ENCODE data around the gene C11orf16.
"Not testable (repeated sequence)": the region's sequence is repeated elsewhere in the genome, so short reads cannot be mapped to it uniquely, and the experiment has no call there.

The C11orf16 gene

GRCh38 chr11:8932564-8933180 lies at the start of gene C11orf16:
Gene C11orf16, minus strand, starts transcription at chr11:8932947. Its CDS starts 639 bp downstream, at chr11:8932308.
- no peak for DNase-seq (ENCODE audit: low spot score)

DNA sequence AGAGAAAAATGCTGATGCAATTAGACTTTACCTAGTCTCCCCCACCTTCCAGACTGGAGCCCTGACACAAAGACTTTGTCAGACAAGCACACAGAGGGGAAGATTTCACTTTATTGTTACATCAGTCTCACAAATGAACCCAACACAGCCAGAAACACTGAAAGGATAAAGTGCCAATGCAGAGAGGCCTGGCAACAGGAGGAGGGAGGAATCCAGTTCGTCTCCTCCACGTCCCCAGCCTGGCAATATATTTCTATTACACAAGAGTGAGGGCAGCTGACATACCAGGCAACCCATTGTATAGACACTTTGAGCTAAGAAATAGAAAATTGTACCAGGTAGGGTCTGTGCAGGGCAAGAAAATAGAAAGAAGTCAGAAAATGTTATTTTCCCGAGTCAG lies 47.7 kb upstream of the C11orf16 start:
- no peak for DNase-seq (ENCODE audit: low spot score)

DNA sequence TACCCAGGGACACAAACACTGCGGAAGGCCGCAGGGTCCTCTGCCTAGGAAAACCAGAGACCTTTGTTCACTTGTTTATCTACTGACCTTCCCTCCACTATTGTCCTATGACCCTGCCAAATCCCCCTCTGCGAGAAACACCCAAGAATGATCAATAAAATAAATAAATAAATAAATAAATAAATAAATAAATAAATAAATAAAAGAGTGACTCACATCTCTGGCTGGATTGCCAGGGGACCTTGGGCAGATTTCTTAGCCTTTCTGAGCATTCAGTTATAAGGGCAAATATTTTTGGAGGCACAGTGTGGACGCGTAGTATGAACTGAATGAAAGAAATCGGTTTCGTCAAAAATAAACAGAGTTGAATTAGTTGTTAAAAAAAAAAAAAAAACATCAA lies 46.6 kb upstream of the C11orf16 start:
- not testable (repeated sequence) for DNase-seq (ENCODE audit: low spot score)

DNA sequence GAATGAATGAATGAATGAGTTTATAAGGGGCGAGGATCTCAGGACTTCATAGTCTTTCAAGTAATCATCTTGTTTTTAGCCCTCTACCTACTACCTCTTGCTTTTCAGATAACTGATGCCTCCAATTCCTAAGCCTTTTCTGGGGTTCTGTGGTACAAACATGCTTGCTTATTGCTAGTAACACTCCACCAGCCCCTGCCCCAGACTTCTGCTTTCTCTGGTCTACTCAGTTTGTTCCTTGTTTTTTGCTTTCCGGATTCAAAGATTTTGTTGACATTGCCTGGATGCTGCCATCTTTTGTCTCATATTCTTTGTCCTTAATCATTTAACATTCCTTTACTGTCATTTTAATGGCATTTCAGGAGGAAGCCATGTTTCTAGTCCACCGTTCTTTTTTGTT lies 40.4 kb upstream of the C11orf16 start:
- DNase-seq (ENCODE audit: low spot score): no peak

GRCh38 chr11:8971924-8972316 lies 39.2 kb upstream of the C11orf16 start:
- no peak for DNase-seq (ENCODE audit: low spot score)

- no peak for DNase-seq (ENCODE audit: low spot score)
Measured at GRCh38 chr11:8971196-8971923, 38.6 kb upstream of the C11orf16 start.

DNA sequence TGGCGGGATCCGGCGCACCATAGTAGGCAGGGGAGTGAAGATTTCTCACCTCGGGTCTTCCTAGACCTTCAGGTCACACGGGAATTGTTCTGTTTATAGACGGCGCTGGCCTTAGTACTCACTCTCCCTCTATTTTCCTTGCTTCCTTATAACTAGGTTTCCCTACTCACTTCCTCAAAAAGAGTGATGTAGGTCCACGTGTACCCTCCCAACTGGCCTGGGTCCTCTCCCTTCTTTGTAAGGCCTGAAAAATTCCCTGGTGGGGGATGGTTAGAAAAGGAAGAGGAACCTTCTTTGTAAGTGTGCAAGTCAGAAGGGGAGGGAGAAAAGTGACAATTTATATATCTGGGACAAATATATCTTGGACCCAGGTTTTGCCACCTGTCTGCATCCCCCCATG lies 34.4 kb upstream of the C11orf16 start:
- no peak for DNase-seq (ENCODE audit: low spot score)

- peak; percentile 95 for DNase-seq (ENCODE audit: low spot score)
Measured at GRCh38 chr11:8964324-8965320, 31.9 kb upstream of the C11orf16 start, which contains the start of gene TMEM9B. Gene TMEM9B, minus strand, starts transcription at chr11:8964442. Its CDS starts 129 bp downstream, at chr11:8964313.

GRCh38 chr11:8963569-8964323 lies 31.0 kb upstream of the C11orf16 start:
- peak; percentile 77 for DNase-seq (ENCODE audit: low spot score)

DNA sequence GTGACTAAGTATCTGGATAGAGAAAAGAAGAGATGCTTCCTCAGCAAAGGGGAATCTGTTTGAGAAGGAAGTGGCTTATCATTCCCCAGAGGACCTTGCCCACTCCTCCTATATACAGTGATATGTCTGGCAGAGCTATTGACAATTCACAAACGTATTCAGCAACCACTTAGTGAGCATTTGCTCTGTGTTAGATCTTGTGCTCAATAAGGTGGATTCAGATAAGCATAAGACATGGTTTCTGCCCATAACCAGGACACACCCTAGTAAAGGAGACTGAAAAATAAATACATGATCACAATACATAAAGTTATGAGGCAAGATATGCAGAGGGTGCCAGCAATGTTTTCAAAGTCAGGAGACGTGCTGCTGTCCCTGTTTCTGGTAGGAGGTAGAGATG lies 30.1 kb upstream of the C11orf16 start:
- no peak for DNase-seq (ENCODE audit: low spot score)

- no peak for DNase-seq (ENCODE audit: low spot score)
Measured at GRCh38 chr11:8961401-8961800, 28.7 kb upstream of the C11orf16 start.

- peak; percentile 88 for DNase-seq (ENCODE audit: low spot score)
Measured at GRCh38 chr11:8959546-8960166, 26.9 kb upstream of the C11orf16 start.

- no peak for DNase-seq (ENCODE audit: low spot score)
Measured at GRCh38 chr11:8956860-8957259, 24.1 kb upstream of the C11orf16 start.

DNA sequence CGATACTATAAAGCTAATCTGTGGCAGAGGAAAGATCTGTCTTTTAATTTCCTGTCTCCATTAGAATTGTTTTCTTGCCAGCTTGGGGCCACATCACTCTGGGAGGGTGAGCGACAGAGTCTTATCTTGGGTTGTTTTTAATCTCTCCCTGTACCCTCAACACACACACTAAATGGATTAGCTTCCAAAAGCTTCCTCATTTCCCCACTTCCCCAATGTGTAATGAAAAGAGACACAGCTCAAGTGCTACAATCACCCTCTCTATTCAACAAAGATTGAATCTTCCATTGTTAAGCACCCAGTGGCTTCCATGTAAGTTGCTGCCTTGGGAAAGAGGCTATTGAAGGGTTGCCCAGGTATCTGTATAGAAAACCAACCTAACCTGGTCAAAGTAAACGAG lies 16.1 kb upstream of the C11orf16 start:
- no peak for DNase-seq (ENCODE audit: low spot score)

DNA sequence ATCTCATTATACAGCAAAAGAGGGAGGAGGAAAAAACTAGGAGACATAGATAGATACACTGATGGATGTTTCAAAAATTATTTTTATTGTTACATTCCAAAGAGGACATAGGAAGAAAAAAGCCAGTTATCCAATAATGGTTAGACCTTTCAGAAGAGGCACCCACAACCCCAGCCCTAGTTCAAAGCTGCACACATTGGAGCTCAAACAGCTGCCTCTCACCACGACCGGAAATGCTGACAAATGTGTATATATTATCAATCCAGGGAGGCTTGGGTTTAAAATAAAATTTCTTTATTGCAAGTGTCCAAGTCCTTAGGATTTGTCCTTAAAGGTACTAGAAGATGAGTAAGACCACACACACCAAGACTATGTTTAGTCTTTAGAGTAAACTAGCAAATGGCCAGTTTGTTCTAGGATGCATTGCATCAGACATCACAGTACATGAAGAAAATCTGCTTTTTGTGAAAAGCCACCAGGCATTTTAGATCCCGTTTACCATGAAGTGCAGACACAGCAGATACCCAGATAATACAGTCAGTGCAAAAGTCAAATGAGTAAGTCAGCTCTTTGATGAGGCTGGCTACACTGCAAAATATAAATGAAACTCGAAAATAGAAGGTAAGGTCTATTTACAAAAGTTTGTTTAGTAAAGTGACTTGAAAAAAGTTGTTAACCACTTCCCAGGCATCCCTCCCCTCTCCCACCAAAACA lies 14.6 kb upstream of the C11orf16 start:
- no peak for DNase-seq (ENCODE audit: low spot score)

DNA sequence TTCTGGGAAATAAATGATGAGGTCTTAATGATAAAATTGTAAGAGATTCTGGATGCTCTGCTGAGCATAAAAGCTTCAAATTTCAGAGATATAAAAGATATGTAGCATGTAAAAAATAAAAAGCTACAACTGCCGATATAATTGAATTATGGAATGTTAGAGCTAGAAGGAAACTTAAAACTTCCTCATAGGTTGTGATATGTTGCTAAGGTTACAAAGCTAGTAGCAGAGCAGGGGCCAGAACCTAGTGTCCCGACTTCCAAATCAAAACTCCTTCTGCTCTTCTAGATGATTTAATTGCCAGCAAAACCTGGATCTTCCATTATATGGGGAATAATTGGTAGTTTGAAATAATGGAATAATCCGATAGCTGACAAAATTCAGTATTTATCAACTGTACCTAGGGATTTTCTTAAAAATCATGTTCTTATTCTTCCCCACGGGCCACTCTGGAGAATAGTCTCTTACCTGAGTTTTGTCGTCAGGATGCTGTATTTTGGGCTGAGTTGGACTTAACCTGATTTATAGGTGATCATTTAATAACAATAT lies 9.8 kb upstream of the C11orf16 start, which contains the start of gene ASCL3:
Gene ASCL3, minus strand, starts transcription at position 499 of the 549 bp plus-strand sequence. CDS start 4,855 bp downstream, outside the sequence.
- DNase-seq (ENCODE audit: low spot score): no peak

GRCh38 chr11:8941341-8942103 lies 8.8 kb upstream of the C11orf16 start:
- DNase-seq (ENCODE audit: low spot score): no peak

DNA sequence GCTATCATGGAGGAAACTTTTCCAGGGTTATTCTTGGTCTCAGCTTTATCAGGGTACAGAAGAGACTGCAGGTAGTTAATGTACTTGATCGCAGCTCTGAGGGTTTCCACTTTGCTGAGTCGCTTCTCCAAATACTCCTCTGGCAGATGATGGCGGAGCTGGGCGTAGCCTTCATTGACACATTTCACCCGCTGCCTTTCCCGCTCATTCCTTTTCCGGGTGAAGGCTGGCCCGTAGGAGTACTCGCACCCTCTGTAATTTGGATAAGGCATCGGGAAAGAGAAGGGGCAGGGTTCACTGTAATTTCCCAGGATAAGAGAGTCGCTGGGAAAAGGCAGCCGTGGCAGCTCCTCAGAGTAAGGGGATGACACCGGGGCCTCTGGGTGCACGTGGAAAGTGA lies 4.9 kb upstream of the C11orf16 start:
- no peak for DNase-seq (ENCODE audit: low spot score)

GRCh38 chr11:8937159-8937558 lies 4.4 kb upstream of the C11orf16 start:
- no peak for DNase-seq (ENCODE audit: low spot score)
